Measurements from ENCODE around the gene SNAPC4.

DNA sequence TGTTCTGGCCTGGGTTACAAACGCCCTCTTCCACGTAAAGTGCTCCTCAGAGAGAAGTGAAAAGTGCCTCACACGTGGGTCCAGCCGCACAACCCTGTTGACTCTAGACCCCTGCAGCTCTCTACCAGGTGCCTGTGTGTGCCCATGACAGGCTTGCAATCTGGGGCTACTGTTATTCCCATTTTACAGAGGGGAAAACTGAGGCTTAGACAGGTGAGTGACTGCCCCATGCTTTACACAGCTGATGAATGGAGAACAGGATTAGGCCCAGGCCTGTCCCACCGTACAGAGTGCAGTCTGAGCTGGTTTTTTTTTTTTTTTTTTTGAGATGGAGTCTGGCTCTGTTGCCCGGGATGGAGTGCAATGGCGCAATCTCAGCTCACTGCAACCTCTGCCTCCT, 45.8 kb upstream of the SNAPC4 start:
- TF ChIP-seq, protein P1, sequence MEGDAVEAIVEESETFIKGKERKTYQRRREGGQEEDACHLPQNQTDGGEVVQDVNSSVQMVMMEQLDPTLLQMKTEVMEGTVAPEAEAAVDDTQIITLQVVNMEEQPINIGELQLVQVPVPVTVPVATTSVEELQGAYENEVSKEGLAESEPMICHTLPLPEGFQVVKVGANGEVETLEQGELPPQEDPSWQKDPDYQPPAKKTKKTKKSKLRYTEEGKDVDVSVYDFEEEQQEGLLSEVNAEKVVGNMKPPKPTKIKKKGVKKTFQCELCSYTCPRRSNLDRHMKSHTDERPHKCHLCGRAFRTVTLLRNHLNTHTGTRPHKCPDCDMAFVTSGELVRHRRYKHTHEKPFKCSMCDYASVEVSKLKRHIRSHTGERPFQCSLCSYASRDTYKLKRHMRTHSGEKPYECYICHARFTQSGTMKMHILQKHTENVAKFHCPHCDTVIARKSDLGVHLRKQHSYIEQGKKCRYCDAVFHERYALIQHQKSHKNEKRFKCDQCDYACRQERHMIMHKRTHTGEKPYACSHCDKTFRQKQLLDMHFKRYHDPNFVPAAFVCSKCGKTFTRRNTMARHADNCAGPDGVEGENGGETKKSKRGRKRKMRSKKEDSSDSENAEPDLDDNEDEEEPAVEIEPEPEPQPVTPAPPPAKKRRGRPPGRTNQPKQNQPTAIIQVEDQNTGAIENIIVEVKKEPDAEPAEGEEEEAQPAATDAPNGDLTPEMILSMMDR (IDR thresholded peaks at IDR 0.05), result no peak
- TF ChIP-seq POLR2A (IDR thresholded peaks at IDR 0.05), result no peak

All from transverse colon (tissue), 3 donors.